ENCODE results near the gene ATP7A. TPM values are rescaled to one million over a fixed set of nuclear protein-coding genes. Genes with fewer than 3 reads are reported as not detected.

The ATP7A gene
- total and polyA plus RNA-seq, 9 of the 15 experiments (the other 6 are each of a cell fraction or from before 2014, with no cell fraction given) = 7.8 to 22.7 (median 11.6) TPM

DNA sequence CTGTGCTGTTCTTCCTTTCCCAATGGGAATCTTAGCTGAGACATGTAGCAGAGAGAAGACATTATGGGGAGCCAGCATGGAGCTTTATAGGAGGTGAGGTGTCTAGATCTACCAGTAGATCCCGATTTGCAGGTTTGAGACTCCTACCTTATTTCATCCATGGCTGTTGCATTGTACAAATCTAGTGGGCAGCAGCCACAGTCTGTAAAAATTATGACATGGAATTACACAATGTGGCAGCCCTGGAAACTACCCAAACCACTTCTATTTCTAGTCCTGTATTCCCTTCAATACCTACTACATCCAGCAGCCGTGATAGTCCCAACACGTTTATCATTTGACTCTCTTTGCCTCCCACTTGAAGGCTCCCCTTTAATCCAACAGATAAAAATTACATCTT lies 8.1 kb downstream of the ATP7A start:
- Histone ChIP-seq H3K9me1 (ENCODE audit: control insufficient read depth, insufficient read depth, low read length) (no peaks in the 10 kb centered on the region), H3K27me3 (ENCODE audit: control insufficient read depth in 2 of 2, insufficient read depth in 2 of 2, low read length in 2 of 2) (no peaks in the 10 kb centered on the region), H2AFZ (ENCODE audit: low read depth, low read length) (no peak overlapping the region), H3K9me3 (replicated peaks; ENCODE audit: control insufficient read depth, insufficient read depth, low read depth, low read length) (no peaks in the 10 kb centered on the region), H3K4me3 (no peak overlapping the region), H3K4me2 (ENCODE audit: insufficient read depth, low read length) (peak overlapping the region; percentile 25), H4K20me1 (replicated peaks; ENCODE audit: control insufficient read depth, insufficient read depth, low read length) (peaks cover 12% of the 10 kb centered on the region; the same call in 1 of the 2 replicates), H3K79me2 (ENCODE audit: control insufficient read depth, insufficient read depth, low read length) (peaks cover 95% of the 10 kb centered on the region), H3K27ac (ENCODE audit: extremely low read depth, low read depth, low read length) (no peak overlapping the region), H3K4me1 (replicated peaks in 1 of 2; ENCODE audit: control insufficient read depth in 2 of 2, insufficient read depth in 2 of 2, low read length in 2 of 2) (peaks cover 4 to 5% of the 10 kb centered on the region in 2 experiments; a peak in 3 of 5 replicates), H3K36me3 (ENCODE audit: control insufficient read depth, insufficient read depth, low read length) (no peaks in the 10 kb centered on the region), H3K9ac (ENCODE audit: insufficient read depth in 1 of 2, low read depth in 2 of 2, low read length in 2 of 2) (no peak overlapping the region)
- WGBS (ENCODE audit: insufficient coverage, low coverage, missing lambda C conversion rate) = 10% methylated on average over 3 of the region's 3 CpGs
- peak; percentile 17 for ATAC-seq
- no peak for DNase-seq (ENCODE audit: extremely low read depth in 1 of 4, low spot score in 3 of 4)
- FAIRE-seq = no peak
- POLR2A ChIA-PET = interaction anchor here (0.7 kb wide), 1 partner anchor 20 kb away, joined by 3 read pairs; no protein-coding TSS in a partner anchor
- no TSS peak for BruUV-seq (replicated peaks)
- TF ChIP-seq CEBPZ (IDR thresholded peaks at IDR 0.05; ENCODE audit: borderline replicate concordance, low read depth, low read length) (no peak), HBP1 (CRISPR knock-in tag; IDR thresholded peaks at IDR 0.05) (no peak), ZNF133 (CRISPR knock-in tag; IDR thresholded peaks at IDR 0.05) (no peak), RFX7 (CRISPR knock-in tag; IDR thresholded peaks at IDR 0.05) (no peak), TGIF2 (CRISPR knock-in tag; IDR thresholded peaks at IDR 0.05) (no peak), ARHGAP35 (IDR thresholded peaks at IDR 0.05; ENCODE audit: partially characterized antibody) (no peak), XRCC5 (IDR thresholded peaks at IDR 0.05; ENCODE audit: low read depth, low read length) (no peak), HLTF (IDR thresholded peaks at IDR 0.05) (no peak)
- TF ChIP-seq, protein P1, sequence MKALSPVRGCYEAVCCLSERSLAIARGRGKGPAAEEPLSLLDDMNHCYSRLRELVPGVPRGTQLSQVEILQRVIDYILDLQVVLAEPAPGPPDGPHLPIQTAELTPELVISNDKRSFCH (CRISPR knock-in tag; IDR thresholded peaks at IDR 0.05) = no peak
- TF ChIP-seq, protein P1 (tag; IDR thresholded peaks at IDR 0.05) = no peak
- TF ChIP-seq, protein P2, sequence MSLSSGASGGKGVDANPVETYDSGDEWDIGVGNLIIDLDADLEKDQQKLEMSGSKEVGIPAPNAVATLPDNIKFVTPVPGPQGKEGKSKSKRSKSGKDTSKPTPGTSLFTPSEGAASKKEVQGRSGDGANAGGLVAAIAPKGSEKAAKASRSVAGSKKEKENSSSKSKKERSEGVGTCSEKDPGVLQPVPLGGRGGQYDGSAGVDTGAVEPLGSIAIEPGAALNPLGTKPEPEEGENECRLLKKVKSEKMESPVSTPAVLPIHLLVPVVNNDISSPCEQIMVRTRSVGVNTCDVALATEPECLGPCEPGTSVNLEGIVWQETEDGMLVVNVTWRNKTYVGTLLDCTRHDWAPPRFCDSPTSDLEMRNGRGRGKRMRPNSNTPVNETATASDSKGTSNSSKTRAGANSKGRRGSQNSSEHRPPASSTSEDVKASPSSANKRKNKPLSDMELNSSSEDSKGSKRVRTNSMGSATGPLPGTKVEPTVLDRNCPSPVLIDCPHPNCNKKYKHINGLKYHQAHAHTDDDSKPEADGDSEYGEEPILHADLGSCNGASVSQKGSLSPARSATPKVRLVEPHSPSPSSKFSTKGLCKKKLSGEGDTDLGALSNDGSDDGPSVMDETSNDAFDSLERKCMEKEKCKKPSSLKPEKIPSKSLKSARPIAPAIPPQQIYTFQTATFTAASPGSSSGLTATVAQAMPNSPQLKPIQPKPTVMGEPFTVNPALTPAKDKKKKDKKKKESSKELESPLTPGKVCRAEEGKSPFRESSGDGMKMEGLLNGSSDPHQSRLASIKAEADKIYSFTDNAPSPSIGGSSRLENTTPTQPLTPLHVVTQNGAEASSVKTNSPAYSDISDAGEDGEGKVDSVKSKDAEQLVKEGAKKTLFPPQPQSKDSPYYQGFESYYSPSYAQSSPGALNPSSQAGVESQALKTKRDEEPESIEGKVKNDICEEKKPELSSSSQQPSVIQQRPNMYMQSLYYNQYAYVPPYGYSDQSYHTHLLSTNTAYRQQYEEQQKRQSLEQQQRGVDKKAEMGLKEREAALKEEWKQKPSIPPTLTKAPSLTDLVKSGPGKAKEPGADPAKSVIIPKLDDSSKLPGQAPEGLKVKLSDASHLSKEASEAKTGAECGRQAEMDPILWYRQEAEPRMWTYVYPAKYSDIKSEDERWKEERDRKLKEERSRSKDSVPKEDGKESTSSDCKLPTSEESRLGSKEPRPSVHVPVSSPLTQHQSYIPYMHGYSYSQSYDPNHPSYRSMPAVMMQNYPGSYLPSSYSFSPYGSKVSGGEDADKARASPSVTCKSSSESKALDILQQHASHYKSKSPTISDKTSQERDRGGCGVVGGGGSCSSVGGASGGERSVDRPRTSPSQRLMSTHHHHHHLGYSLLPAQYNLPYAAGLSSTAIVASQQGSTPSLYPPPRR (CRISPR knock-in tag; IDR thresholded peaks at IDR 0.05; ENCODE audit: borderline replicate concordance) = no peak
- intact Hi-C loops (cut with micrococcal nuclease) = loop anchor here (5.0 kb wide), 1 partner anchor 34 kb away; no protein-coding TSS in a partner anchor
- in situ Hi-C loops (cut with MboI) = no loop called here
- CTCF ChIA-PET (ENCODE audit: low intra/inter-chr PET ratio) = no interaction called here

Measured in K562 (cell line).